Hepatocyte (in vitro differentiated cells): Measurements from ENCODE around the gene HILPDA.
"Not testable (repeated sequence)": the region's sequence is repeated elsewhere in the genome, so short reads cannot be mapped to it uniquely, and the experiment has no call there.

Experiments
- CTCF ChIP-seq: fragments of 200-600 bp; sonication (generic); IDR thresholded peaks from 2 replicates; pipeline ENCODE4 v1.5.1; 2016; ENCODE audit warnings: antibody characterized with exemption, mild to moderate bottlenecking; ENCODE audit not compliant: poor library complexity
- EZH2 ChIP-seq: fragments of 200-600 bp; sonication (generic); IDR thresholded peaks from 2 replicates; pipeline ENCODE4 v1.6.1; 2016; ENCODE audit warnings: antibody characterized with exemption, mild to moderate bottlenecking, borderline replicate concordance
- EZH2phosphoT487 ChIP-seq: fragments of 200-600 bp; sonication (generic); IDR thresholded peaks from one replicate; pipeline ENCODE4 v1.6.1; 2018; ENCODE audit warnings: antibody characterized with exemption, mild to moderate bottlenecking, low read depth, moderate library complexity; ENCODE audit not compliant: unreplicated experiment, severe bottlenecking

- not testable (repeated sequence) for TF ChIP-seq CTCF, EZH2phosphoT487, EZH2
Observed at GRCh38 chr7:128463345-128463744, 7.7 kb downstream of the HILPDA start.
